Calu3 (cell line): ENCODE results near the gene OGA. TPM values are rescaled to one million over a fixed set of nuclear protein-coding genes. Genes with fewer than 3 reads are reported as not detected.

ENCODE experiments used
- BruUV-seq: library from RNA; stranded (reverse); fragments of 400-500 nt; replicated peaks from 2 replicates; lab custom pipeline; 2021; lab: Mats Ljungman, UMichigan
- CTCF ChIA-PET: fragments of 300-600 bp; sonication (Branson Sonifier 250); formaldehyde crosslinking; loops from one replicate; lab custom pipeline; 2022; ENCODE audit warnings: antibody characterized with exemption; lab: Charles Lee
- DNase-seq: peaks from one replicate; pipeline ENCODE4 v3.0.0; 2022
- H3K27ac Mint-ChIP-seq: one replicate; pipeline ENCODE4 v1.8.0; 2022; ENCODE audit warnings: mixed read lengths; ENCODE audit not compliant: unreplicated experiment
- H3K27me3 Mint-ChIP-seq: one replicate; pipeline ENCODE4 v1.8.0; 2022; ENCODE audit warnings: mixed read lengths; ENCODE audit not compliant: unreplicated experiment
- H3K36me3 Mint-ChIP-seq: one replicate; pipeline ENCODE4 v1.8.0; 2022; ENCODE audit warnings: mild to moderate bottlenecking, moderate library complexity, mixed read lengths; ENCODE audit not compliant: insufficient read depth, unreplicated experiment
- H3K4me1 Mint-ChIP-seq: one replicate; pipeline ENCODE4 v1.8.0; 2022; ENCODE audit warnings: mild to moderate bottlenecking, low read depth, mixed read lengths; ENCODE audit not compliant: unreplicated experiment
- H3K4me3 Mint-ChIP-seq: one replicate; pipeline ENCODE4 v1.8.0; 2022; ENCODE audit warnings: mild to moderate bottlenecking, low read depth, moderate library complexity, mixed read lengths; ENCODE audit not compliant: unreplicated experiment
- H3K9me3 Mint-ChIP-seq: one replicate; pipeline ENCODE4 v1.8.0; 2022; ENCODE audit warnings: low read depth, mixed read lengths; ENCODE audit not compliant: unreplicated experiment
- intact Hi-C: fragments of 100-400 bp; cut with micrococcal nuclease; formaldehyde crosslinking; loops from one replicate; pipeline ENCODE4 v1.10.0; 2022; ENCODE audit not compliant: unreplicated experiment
- total RNA-seq: library from RNA; stranded (reverse); gene quantifications from 2 replicates; pipeline ENCODE4 v1.2.3, GENCODE V29; 2022
- TF ChIP-seq, protein P1 (sequence below): fragments of 200-600 bp; IDR thresholded peaks from one replicate; pipeline ENCODE4 v1.8.0; 2022; ENCODE audit warnings: antibody characterized with exemption; ENCODE audit not compliant: unreplicated experiment

OGA gene
- total RNA-seq, 1 experiment from 2014 or later = 59.0 TPM

DNA sequence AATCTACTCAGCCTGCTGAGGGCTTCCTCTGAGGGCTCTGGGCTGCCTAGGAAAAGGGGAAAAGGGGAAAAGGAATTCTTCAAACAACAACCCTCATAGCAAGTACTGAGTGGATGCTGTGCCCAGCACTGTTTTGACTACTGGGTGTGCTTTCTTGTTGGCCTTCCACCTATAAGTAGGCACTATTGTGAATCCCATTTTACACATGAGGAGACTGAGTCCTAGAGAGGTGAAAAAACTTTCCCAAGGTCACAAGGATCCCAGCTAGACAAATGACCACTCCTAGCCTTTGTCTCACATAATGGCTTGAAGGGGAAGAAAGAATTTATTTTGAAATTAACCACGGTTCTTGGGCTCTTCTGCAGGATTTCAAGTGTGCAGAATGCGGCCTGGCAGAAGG is 59.4 kb downstream of the OGA start:
- H3K27me3 Mint-ChIP-seq = peaks cover 30% of the 10 kb centered on the region
- no peak overlapping the region for H3K4me3 Mint-ChIP-seq
- TF ChIP-seq, protein P1, sequence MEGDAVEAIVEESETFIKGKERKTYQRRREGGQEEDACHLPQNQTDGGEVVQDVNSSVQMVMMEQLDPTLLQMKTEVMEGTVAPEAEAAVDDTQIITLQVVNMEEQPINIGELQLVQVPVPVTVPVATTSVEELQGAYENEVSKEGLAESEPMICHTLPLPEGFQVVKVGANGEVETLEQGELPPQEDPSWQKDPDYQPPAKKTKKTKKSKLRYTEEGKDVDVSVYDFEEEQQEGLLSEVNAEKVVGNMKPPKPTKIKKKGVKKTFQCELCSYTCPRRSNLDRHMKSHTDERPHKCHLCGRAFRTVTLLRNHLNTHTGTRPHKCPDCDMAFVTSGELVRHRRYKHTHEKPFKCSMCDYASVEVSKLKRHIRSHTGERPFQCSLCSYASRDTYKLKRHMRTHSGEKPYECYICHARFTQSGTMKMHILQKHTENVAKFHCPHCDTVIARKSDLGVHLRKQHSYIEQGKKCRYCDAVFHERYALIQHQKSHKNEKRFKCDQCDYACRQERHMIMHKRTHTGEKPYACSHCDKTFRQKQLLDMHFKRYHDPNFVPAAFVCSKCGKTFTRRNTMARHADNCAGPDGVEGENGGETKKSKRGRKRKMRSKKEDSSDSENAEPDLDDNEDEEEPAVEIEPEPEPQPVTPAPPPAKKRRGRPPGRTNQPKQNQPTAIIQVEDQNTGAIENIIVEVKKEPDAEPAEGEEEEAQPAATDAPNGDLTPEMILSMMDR = no peak
- no peaks in the 10 kb centered on the region for H3K4me1 Mint-ChIP-seq
- intact Hi-C loops = no loop called here
- no peaks in the 10 kb centered on the region for H3K36me3 Mint-ChIP-seq
- no peak overlapping the region for H3K27ac Mint-ChIP-seq
- no peaks in the 10 kb centered on the region for H3K9me3 Mint-ChIP-seq
- DNase-seq = no peak
- CTCF ChIA-PET = no interaction called here
- no TSS peak for BruUV-seq

DNA sequence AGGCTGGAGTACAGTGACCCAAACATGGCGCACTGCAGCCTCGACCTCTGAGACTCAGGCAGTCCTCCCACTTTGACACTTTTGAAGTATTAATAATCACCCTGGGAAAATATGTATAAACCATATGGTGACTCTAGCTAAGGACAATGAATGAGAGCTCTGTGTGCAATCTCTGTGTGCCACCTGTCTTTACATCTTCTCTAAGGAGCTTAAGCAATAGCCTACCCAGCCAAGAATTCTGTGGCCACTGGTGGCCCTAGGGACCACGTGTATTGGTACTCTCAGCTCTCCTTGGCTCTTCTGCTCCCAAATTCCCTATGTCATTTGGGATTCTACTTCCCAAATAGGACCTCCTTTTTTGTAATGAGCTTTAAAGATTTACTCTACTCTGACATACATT is 66.0 kb downstream of the OGA start:
- Mint-ChIP-seq H3K9me3 (no peaks in the 10 kb centered on the region), H3K27ac (no peak overlapping the region), H3K27me3 (peaks cover 8% of the 10 kb centered on the region), H3K36me3 (no peaks in the 10 kb centered on the region), H3K4me3 (no peak overlapping the region), H3K4me1 (no peaks in the 10 kb centered on the region)
- intact Hi-C loops = no loop called here
- DNase-seq = no peak
- TF ChIP-seq, protein P1 = no peak
- BruUV-seq = no TSS peak
- CTCF ChIA-PET = no interaction called here

DNA sequence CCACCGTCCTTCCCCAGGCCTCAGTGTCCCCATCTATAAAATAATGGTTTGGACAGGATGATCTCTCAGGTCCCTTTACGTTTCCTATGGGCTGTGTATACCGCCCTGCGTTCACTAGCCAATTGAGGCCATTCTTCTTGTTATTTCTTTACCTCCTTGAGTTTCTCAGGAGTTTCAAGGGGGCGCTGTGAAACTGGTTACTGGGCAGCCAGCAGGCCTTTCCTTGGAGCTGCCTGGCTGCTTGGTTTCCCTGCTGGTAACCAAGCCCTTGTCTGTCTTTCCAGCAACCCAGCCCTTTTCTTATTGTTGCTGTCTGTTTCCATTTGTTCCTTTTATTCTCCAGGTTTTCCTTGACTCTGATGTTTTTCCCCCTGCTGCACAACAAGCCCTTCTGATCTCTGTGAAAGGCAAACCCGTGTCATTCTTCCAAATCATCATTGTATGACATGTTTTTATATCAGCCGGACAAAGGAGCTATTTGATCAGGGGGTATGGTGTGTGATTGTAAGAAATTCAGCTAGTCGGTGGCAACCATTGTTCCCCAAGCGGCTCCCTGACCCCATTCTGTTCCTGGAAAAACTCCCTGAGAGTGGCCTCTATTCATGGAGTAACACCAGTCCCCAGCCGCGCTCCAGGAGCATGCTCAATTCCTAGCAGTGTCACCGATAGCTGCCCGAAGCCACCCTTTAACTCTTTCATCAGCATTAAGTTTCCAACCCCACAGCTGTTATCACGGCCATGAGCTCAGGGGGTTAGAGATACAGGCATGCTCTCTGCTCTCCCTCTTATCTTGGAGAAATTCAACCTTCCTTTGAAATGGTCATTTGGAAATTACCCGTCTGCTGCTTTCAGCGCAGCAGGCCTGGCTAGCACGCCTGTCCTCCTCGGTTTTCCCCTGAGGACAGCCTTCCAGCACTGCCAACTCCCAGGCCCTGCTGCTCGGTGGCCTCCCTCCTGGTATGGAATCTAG is 68.9 kb downstream of the OGA start:
- CTCF ChIA-PET = no interaction called here
- DNase-seq = no peak
- Mint-ChIP-seq H3K9me3 (no peaks in the 10 kb centered on the region), H3K27me3 (peaks cover 8% of the 10 kb centered on the region), H3K36me3 (no peaks in the 10 kb centered on the region), H3K4me3 (no peak overlapping the region), H3K27ac (no peak overlapping the region), H3K4me1 (peaks cover 6% of the 10 kb centered on the region)
- TF ChIP-seq, protein P1 = no peak
- no TSS peak for BruUV-seq
- intact Hi-C loops = no loop called here

DNA sequence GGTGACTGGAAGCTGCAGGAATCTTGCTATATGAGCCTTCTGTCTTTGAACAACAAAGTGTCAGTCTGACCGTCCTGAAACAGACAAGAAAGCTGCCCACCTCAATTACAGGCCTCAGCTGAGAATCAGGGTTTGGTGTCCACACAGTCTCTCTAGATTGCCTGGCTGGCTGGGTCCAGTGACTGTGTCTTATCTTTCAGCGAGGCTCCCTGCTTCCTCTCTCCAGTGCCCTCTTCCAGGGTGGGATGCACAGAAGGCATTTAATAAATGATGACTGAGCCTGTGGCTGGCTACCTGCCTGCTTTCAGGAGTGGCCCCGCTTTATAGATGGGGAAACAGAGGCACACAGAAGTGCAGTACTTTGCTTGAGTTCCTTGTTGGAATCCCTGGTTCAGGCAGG is 69.7 kb downstream of the OGA start:
- BruUV-seq = no TSS peak

More for the DNA sequence above, 69.7 kb downstream of the OGA start:
- H3K36me3 Mint-ChIP-seq = no peaks in the 10 kb centered on the region
- H3K27ac Mint-ChIP-seq = no peak overlapping the region
- H3K4me1 Mint-ChIP-seq = peaks cover 6% of the 10 kb centered on the region
- TF ChIP-seq, protein P1 = no peak
- no peak for DNase-seq
- H3K4me3 Mint-ChIP-seq = no peak overlapping the region
- H3K9me3 Mint-ChIP-seq = no peaks in the 10 kb centered on the region
- intact Hi-C loops = no loop called here
- CTCF ChIA-PET = no interaction called here
- peaks cover 8% of the 10 kb centered on the region for H3K27me3 Mint-ChIP-seq
